ENCODE measurements around the gene RPS21. TPM values are rescaled to one million over a fixed set of nuclear protein-coding genes. Genes with fewer than 3 reads are reported as not detected.

The RPS21 gene
- total and polyA plus RNA-seq, 2 of the 13 experiments (the other 11 are each of a cell fraction or from before 2014, with no cell fraction given): 2,647 to 11,063 TPM

- BruUV-seq (replicated peaks): no TSS peak
- ATAC-seq (no peak), DNase-seq (ENCODE audit: low spot score) (no peak), FAIRE-seq (no peak)
- POLR2A ChIA-PET: interaction anchor here (1.4 to 2.3 kb wide), 2 partner anchors 21 to 29 kb away, joined by 5 to 12 read pairs; partner anchors contain the start of gene LAMA5
- Histone ChIP-seq H2AFZ (ENCODE audit: low read length) (no peak overlapping the region), H3K9me3 (ENCODE audit: low read length) (no peaks in the 10 kb centered on the region), H3K27ac (ENCODE audit: extremely low read length, insufficient read depth, low read length) (no peak overlapping the region), H3K4me3 (replicated peaks in 1 of 3; ENCODE audit: insufficient read depth in 1 of 3, low read depth in 2 of 3, low read length in 3 of 3) (no peak overlapping the region), H3K79me2 (ENCODE audit: insufficient read depth, low read length) (no peaks in the 10 kb centered on the region), H3K27me3 (ENCODE audit: control insufficient read depth in 1 of 2, insufficient read depth in 2 of 2, low read length in 2 of 2) (no peaks in the 10 kb centered on the region), H3K9ac (ENCODE audit: insufficient read depth, low read depth, low read length) (no peak overlapping the region), H4K20me1 (ENCODE audit: insufficient read depth, low read length) (peaks cover 3% of the 10 kb centered on the region; the same call in 1 of the 2 replicates), H3K36me3 (replicated peaks in 1 of 2; ENCODE audit: control insufficient read depth in 1 of 2, insufficient read depth in 2 of 2, low read length in 2 of 2) (peaks cover 31 to 52% of the 10 kb centered on the region in 2 experiments), H3K4me2 (ENCODE audit: low read depth, low read length) (no peak overlapping the region), H3K4me1 (ENCODE audit: insufficient read depth, low read length) (peaks cover 31% of the 10 kb centered on the region)
- TF ChIP-seq GPN1 (CRISPR knock-in tag; IDR thresholded peaks at IDR 0.05; ENCODE audit: borderline replicate concordance) (no peak), RBFOX2 (IDR thresholded peaks at IDR 0.05; ENCODE audit: low read depth, low read length) (peak; percentile 12; the same call in 1 of the 2 replicates), KLF16 (CRISPR knock-in tag; IDR thresholded peaks at IDR 0.05) (no peak), RBM22 (optimal IDR thresholded peaks at IDR 0.05; ENCODE audit: low read length) (peak; percentile 77), CEBPB (IDR thresholded peaks at IDR 0.05; ENCODE audit: borderline replicate concordance, low read depth, low read length) (peak; percentile 44; the same call in 1 of the 2 replicates), HIVEP1 (CRISPR knock-in tag; IDR thresholded peaks at IDR 0.05) (0 out of 2 replicates have a peak, but pooled peaks have one; percentile 23), AGO2 (optimal IDR thresholded peaks at IDR 0.05; ENCODE audit: low read depth, low read length) (peak; percentile 2)
- 94% methylated on average over 9 of the region's 10 CpGs for WGBS (ENCODE audit: low lambda C conversion rate)
- intact Hi-C loops (cut with micrococcal nuclease; ENCODE audit: unreplicated experiment) (no loop called here), in situ Hi-C loops (cut with HindIII; ENCODE audit: extremely low pct_ligation_motif_present, low pct_unique_long_range_greater_than_20kb) (no loop called here)
- CTCF ChIA-PET (ENCODE audit: low intra/inter-chr PET ratio, low total read pairs): no interaction called here
Measured at GRCh38 chr20:62347151-62347404, 39.8 kb upstream of the RPS21 start.

GRCh38 chr20:62347445-62347844 is 39.5 kb upstream of the RPS21 start:
- Histone ChIP-seq H2AFZ (ENCODE audit: low read length) (no peak overlapping the region), H4K20me1 (ENCODE audit: insufficient read depth, low read length) (peaks cover 3% of the 10 kb centered on the region; the same call in 1 of the 2 replicates), H3K9me3 (ENCODE audit: low read length) (no peaks in the 10 kb centered on the region), H3K4me1 (ENCODE audit: insufficient read depth, low read length) (peaks cover 29% of the 10 kb centered on the region), H3K9ac (ENCODE audit: insufficient read depth, low read depth, low read length) (no peak overlapping the region), H3K27me3 (ENCODE audit: control insufficient read depth in 1 of 2, insufficient read depth in 2 of 2, low read length in 2 of 2) (no peaks in the 10 kb centered on the region), H3K27ac (ENCODE audit: extremely low read length, insufficient read depth, low read length) (no peak overlapping the region), H3K36me3 (replicated peaks in 1 of 2; ENCODE audit: control insufficient read depth in 1 of 2, insufficient read depth in 2 of 2, low read length in 2 of 2) (peaks cover 35 to 56% of the 10 kb centered on the region in 2 experiments), H3K79me2 (ENCODE audit: insufficient read depth, low read length) (no peaks in the 10 kb centered on the region), H3K4me2 (ENCODE audit: low read depth, low read length) (no peak overlapping the region), H3K4me3 (replicated peaks in 1 of 3; ENCODE audit: insufficient read depth in 1 of 3, low read depth in 2 of 3, low read length in 3 of 3) (no peak overlapping the region)
- BruUV-seq (replicated peaks): no TSS peak
- no peak for DNase-seq (ENCODE audit: low spot score)
- ATAC-seq: no peak
- 93% methylated on average over 9 of the region's 9 CpGs for whole genome bisulfite sequencing (ENCODE audit: low lambda C conversion rate)
- ChIA-PET POLR2A (interaction anchor here (1.4 to 2.3 kb wide), 2 partner anchors 21 to 28 kb away, joined by 5 to 12 read pairs; partner anchors contain the start of gene LAMA5), CTCF (ENCODE audit: low intra/inter-chr PET ratio, low total read pairs) (no interaction called here)
- in situ Hi-C loops (cut with HindIII; ENCODE audit: extremely low pct_ligation_motif_present, low pct_unique_long_range_greater_than_20kb) (no loop called here), intact Hi-C loops (cut with micrococcal nuclease; ENCODE audit: unreplicated experiment) (no loop called here)
- FAIRE-seq: no peak
- TF ChIP-seq ZBTB4 (CRISPR knock-in tag; IDR thresholded peaks at IDR 0.05; ENCODE audit: borderline replicate concordance) (no peak), HOXA3 (CRISPR knock-in tag; IDR thresholded peaks at IDR 0.05) (no peak), ETS1 (CRISPR knock-in tag; IDR thresholded peaks at IDR 0.05) (no peak), SP2 (CRISPR knock-in tag; IDR thresholded peaks at IDR 0.05) (no peak), ZNF281 (CRISPR knock-in tag; IDR thresholded peaks at IDR 0.05; ENCODE audit: borderline replicate concordance) (no peak)

Data from HepG2 (cell line).